NCI-H446 treated with DMSO at 0.1 percent for 48 hours (cell line): Measurements from ENCODE around the gene EPB41L2.

Source experiments
- DNase-seq: peaks from one replicate; lab custom pipeline; 2025; lab: John Stamatoyannopoulos, UW

Gene EPB41L2

GRCh38 chr6:130794010-130794697, 268.9 kb downstream of the EPB41L2 start:
- no peak for DNase-seq
